ENCODE data around the gene RALGAPA2.

DNA sequence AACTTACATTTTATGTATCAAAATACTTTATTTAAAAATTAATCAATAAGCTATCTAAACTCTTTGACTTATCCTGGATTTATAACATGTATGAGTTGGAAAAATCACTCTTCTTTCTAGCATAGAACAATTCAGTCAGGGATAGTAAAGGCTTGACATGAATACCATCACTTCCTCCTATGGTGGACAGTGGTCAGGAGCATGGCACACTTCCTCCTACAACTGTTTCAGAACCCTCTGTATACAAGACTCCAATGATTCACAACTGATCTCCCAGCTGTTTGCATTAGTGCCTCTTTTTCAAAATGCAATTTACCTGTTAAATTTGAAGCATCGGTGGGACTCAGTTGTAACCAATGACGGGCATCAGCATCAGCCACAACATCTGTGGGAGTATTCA is 129.7 kb downstream of the RALGAPA2 start:
- TF ChIP-seq CTCF (IDR thresholded peaks at IDR 0.05): no peak
- TF ChIP-seq POLR2A (IDR thresholded peaks at IDR 0.05): no peak
